NT2/D1 (cell line): Measurements from ENCODE around the gene HAGH.

ENCODE experiments used
- YY1 ChIP-seq: IDR thresholded peaks from 2 replicates; pipeline ENCODE4 v1.6.1; 2011; ENCODE audit not compliant: insufficient read length, insufficient read depth
- ZNF274 ChIP-seq: IDR thresholded peaks from 2 replicates; pipeline ENCODE4 v1.6.1; 2011; ENCODE audit warnings: mild to moderate bottlenecking, low read depth, low read length

DNA sequence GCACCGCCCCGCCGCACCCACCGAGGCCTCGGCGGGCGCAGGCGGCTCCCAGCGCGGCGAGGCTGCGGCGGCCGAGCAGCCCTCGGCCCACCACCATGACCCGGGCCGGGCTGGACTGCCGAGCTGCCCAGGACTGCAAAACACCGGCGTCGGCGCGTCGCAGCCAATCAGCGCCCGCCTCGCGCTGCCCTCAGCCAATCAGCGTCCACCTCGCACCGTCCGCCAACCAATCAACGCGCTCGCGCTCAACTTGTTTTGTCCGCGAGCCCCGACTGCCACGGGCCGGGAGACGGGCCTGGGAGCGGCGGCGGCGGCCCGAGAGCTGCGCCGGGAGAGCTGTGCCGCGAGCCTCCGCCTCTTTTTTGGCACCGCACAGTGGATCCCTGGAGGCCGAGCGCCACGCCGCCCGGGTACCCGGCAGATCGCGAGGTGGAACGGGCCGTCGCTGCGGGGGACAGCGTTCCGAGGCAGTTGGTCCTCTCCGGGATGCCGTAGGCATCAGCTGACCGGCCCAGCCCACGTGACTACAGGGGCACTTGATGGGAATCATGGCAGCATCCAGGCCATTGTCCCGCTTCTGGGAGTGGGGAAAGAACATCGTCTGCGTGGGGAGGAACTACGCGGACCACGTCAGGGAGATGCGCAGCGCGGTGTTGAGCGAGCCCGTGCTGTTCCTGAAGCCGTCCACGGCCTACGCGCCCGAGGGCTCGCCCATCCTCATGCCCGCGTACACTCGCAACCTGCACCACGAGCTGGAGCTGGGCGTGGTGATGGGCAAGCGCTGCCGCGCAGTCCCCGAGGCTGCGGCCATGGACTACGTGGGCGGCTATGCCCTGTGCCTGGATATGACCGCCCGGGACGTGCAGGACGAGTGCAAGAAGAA is at the start of gene HAGH, which contains the start of gene FAHD1:
- TF ChIP-seq YY1 = peak; percentile 86
- no peak for TF ChIP-seq ZNF274
